OCI-LY7 (cell line): Measurements from ENCODE around the gene PODXL. TPM values are rescaled to one million over a fixed set of nuclear protein-coding genes. Genes with fewer than 3 reads are reported as not detected.

Source experiments
- BruUV-seq: library from RNA; stranded (reverse); fragments of 400-500 nt; replicated peaks from 2 replicates; lab custom pipeline; 2021; lab: Mats Ljungman, UMichigan
- CTCF ChIA-PET: fragments of 300-600 bp; sonication (Branson Sonifier 250); formaldehyde crosslinking; loops from one replicate; lab custom pipeline; 2022; ENCODE audit warnings: antibody characterized with exemption; ENCODE audit not compliant: unreplicated experiment; lab: Charles Lee
- POLR2A ChIA-PET: fragments of 300-600 bp; sonication (Branson Sonifier 250); formaldehyde crosslinking; loops from one replicate; lab custom pipeline; 2022; ENCODE audit warnings: antibody characterized with exemption; lab: Charles Lee
- DNase-seq: peaks from one replicate; pipeline ENCODE4 v3.0.0-alpha.2; 2015; ENCODE audit warnings: low spot score
- H2AFZ ChIP-seq: fragments of 200-600 bp; sonication (generic), shearing (Covaris generic); 2 replicates; pipeline ENCODE4 v1.6.1; 2014; ENCODE audit warnings: mild to moderate bottlenecking, antibody characterized with exemption, low read length, moderate library complexity
- H3K27ac ChIP-seq: fragments of 200-600 bp; sonication (generic); 2 replicates; pipeline ENCODE4 v1.5.1; 2014; ENCODE audit warnings: mixed run types, low read depth, mild to moderate bottlenecking, moderate library complexity, low read length, inconsistent platforms; ENCODE audit not compliant: poor library complexity, severe bottlenecking
- H3K36me3 ChIP-seq: fragments of 200-600 bp; sonication (generic); 2 replicates; pipeline ENCODE4 v1.6.1; 2014; ENCODE audit warnings: mild to moderate bottlenecking, antibody characterized with exemption, low read length, moderate library complexity, mixed read lengths; ENCODE audit not compliant: insufficient read depth
- H3K4me1 ChIP-seq: fragments of 200-600 bp; sonication (generic); 2 replicates; pipeline ENCODE4 v1.5.1; 2014; ENCODE audit warnings: mild to moderate bottlenecking, low read length; ENCODE audit not compliant: insufficient read depth, poor library complexity, severe bottlenecking
- H3K4me2 ChIP-seq: fragments of 200-600 bp; sonication (generic); 2 replicates; pipeline ENCODE4 v1.6.1; 2014; ENCODE audit warnings: mild to moderate bottlenecking, low read length
- H3K4me3 ChIP-seq: fragments of 200-600 bp; sonication (generic); 2 replicates; pipeline ENCODE4 v1.5.1; 2014; ENCODE audit warnings: mild to moderate bottlenecking, low read depth, low read length; ENCODE audit not compliant: poor library complexity, severe bottlenecking
- H3K79me2 ChIP-seq: fragments of 200-600 bp; sonication (generic); 2 replicates; pipeline ENCODE4 v1.6.1; 2016; ENCODE audit warnings: low read depth, mild to moderate bottlenecking, low read length, moderate library complexity, mixed read lengths; ENCODE audit not compliant: insufficient read depth
- H3K9me2 ChIP-seq: fragments of 200-600 bp; sonication (generic); 2 replicates; pipeline ENCODE4 v1.6.1; 2016; ENCODE audit warnings: mild to moderate bottlenecking, low read length, mixed read lengths; ENCODE audit not compliant: insufficient read depth
- H3K9me3 ChIP-seq: fragments of 200-600 bp; sonication (generic); 2 replicates; pipeline ENCODE4 v1.6.1; 2014; ENCODE audit warnings: mild to moderate bottlenecking, mixed run types, low read length, mixed read lengths
- H4K20me1 ChIP-seq: fragments of 200-600 bp; sonication (generic); 2 replicates; pipeline ENCODE4 v1.6.1; 2014; ENCODE audit warnings: mild to moderate bottlenecking, antibody characterized with exemption, low read length, moderate library complexity, mixed read lengths; ENCODE audit not compliant: insufficient read depth
- CTCF ChIP-seq: fragments of 200-600 bp; sonication (generic); conservative IDR thresholded peaks from 2 replicates; pipeline ENCODE4 v1.5.1; 2014; ENCODE audit warnings: mild to moderate bottlenecking, antibody characterized with exemption, low read length, moderate library complexity, mixed read lengths
- EZH2phosphoT487 ChIP-seq: fragments of 200-600 bp; sonication (generic); IDR thresholded peaks from 2 replicates; pipeline ENCODE4 v1.6.1; 2018; ENCODE audit warnings: low read depth, borderline replicate concordance, mild to moderate bottlenecking, mixed run types, antibody characterized with exemption, low read length, moderate library complexity, mixed read lengths
- intact Hi-C: fragments of 100-400 bp; cut with micrococcal nuclease; formaldehyde crosslinking; loops from one replicate; pipeline ENCODE4 v1.10.0; 2022; ENCODE audit not compliant: unreplicated experiment
- total RNA-seq, 2 experiments: library from RNA; depleted of rRNA in 1 of 2; stranded (reverse); fragments of >200 nt in 1 of 2; shearing (Covaris generic) in 1 of 2; gene quantifications; 2 replicates each; pipeline ENCODE4 v1.2.3, GENCODE V29; 2014 to 2022

Gene PODXL
- total RNA-seq, 2 experiments from 2014 or later: 0.32 to 2.1 TPM

DNA sequence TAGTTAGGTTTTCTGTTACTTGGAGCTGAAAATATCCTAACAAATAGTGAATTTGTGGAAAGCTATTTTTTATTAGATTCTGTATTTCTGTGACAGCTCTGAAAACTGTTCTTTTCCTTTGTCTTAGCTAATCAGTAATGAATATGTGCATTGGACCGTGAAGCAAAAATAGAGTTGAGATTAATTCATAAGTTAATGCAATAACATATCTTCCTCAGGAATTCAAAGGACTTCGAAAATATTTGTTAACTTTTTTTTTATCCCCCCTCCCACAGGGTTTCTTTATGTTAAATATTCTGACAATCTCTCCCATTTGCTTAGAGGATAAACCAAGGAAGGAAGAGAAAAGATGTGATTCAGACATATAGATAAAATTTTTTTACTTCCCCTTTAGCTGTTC, 101.4 kb downstream of the PODXL start:
- H3K27ac ChIP-seq: no peak overlapping the region
- H2AFZ ChIP-seq: no peak overlapping the region
- ChIA-PET POLR2A (interaction anchor here (0.7 to 1.4 kb wide), 8 partner anchors 9 to 1469 kb away, joined by 3 to 7 read pairs (median 4); no protein-coding TSS in a partner anchor), CTCF (no interaction called here)
- peak overlapping the region; percentile 11; the same call in 1 of the 2 replicates for H3K4me2 ChIP-seq
- no TSS peak for BruUV-seq
- H3K79me2 ChIP-seq: no peaks in the 10 kb centered on the region
- H3K9me3 ChIP-seq: no peaks in the 10 kb centered on the region
- H3K4me1 ChIP-seq: peaks cover 7% of the 10 kb centered on the region
- TF ChIP-seq CTCF: no peak
- no peak for TF ChIP-seq EZH2phosphoT487
- H3K36me3 ChIP-seq: peaks cover 8% of the 10 kb centered on the region
- H3K4me3 ChIP-seq: no peak overlapping the region
- DNase-seq: no peak
- no peaks in the 10 kb centered on the region for H4K20me1 ChIP-seq
- no peaks in the 10 kb centered on the region for H3K9me2 ChIP-seq
- intact Hi-C loops: no loop called here

- no TSS peak for BruUV-seq
- H3K9me3 ChIP-seq: no peaks in the 10 kb centered on the region
- no peak overlapping the region for H3K4me3 ChIP-seq
- no peaks in the 10 kb centered on the region for H4K20me1 ChIP-seq
- ChIA-PET CTCF (no interaction called here), POLR2A (interaction anchor here (0.7 to 1.4 kb wide), 10 partner anchors 8 to 562 kb away, joined by 3 to 7 read pairs (median 4); no protein-coding TSS in a partner anchor)
- H3K4me1 ChIP-seq: peaks cover 7% of the 10 kb centered on the region
- no peaks in the 10 kb centered on the region for H3K9me2 ChIP-seq
- intact Hi-C loops: no loop called here
- TF ChIP-seq CTCF (no peak), EZH2phosphoT487 (no peak)
- peaks cover 8% of the 10 kb centered on the region for H3K36me3 ChIP-seq
- DNase-seq: no peak
- H2AFZ ChIP-seq: no peak overlapping the region
- no peak overlapping the region for H3K4me2 ChIP-seq
- H3K79me2 ChIP-seq: no peaks in the 10 kb centered on the region
- no peak overlapping the region for H3K27ac ChIP-seq
These were observed 101.9 kb downstream of the PODXL start for GRCh38 chr7:131454498-131454897.

Other genes with a start within 250 kb of the PODXL start
- 10.8 and 12.1 TPM in 2 replicates for gene MKLN1, start 228.8 kb downstream of the PODXL start, total RNA-seq (2014; rRNA removed; shearing (Covaris generic))
- gene MKLN1, start 228.8 kb downstream of the PODXL start, total RNA-seq (2022): 54.4 and 56.6 TPM in 2 replicates